Panc1 (cell line): ENCODE results near the gene SSNA1. TPM values are rescaled to one million over a fixed set of nuclear protein-coding genes. Genes with fewer than 3 reads are reported as not detected.

Experiments
- ATAC-seq: fragments of 200-7000 bp; cut with Tn5 transposase; 2 replicates; pipeline ENCODE4 v1.9.1; 2020; ENCODE audit warnings: mild to moderate bottlenecking, moderate library complexity
- BruUV-seq: library from RNA; stranded (reverse); fragments of 400-500 nt; replicated peaks from 2 replicates; lab custom pipeline; 2021; lab: Mats Ljungman, UMichigan
- CTCF ChIA-PET: fragments of 300-600 bp; sonication (Branson Sonifier 250); formaldehyde crosslinking; loops from one replicate; lab custom pipeline; 2022; ENCODE audit warnings: antibody characterized with exemption; lab: Charles Lee
- POLR2A ChIA-PET: fragments of 300-600 bp; sonication (Branson Sonifier 250); formaldehyde crosslinking; loops from one replicate; lab custom pipeline; 2022; ENCODE audit warnings: antibody characterized with exemption; lab: Charles Lee
- DNase-seq: peaks from one replicate; pipeline ENCODE4 v3.0.0-alpha.2; 2010; ENCODE audit warnings: low read depth, low spot score
- H3K27ac ChIP-seq: 2 replicates; pipeline ENCODE4 v1.5.1; 2011; ENCODE audit warnings: mild to moderate bottlenecking, low read length, inconsistent platforms
- H3K27me3 ChIP-seq: fragments of 200-500 bp; sonication (Bioruptor generic); 2 replicates; pipeline ENCODE4 v1.6.0; 2014; ENCODE audit warnings: low read length, inconsistent platforms; ENCODE audit not compliant: control insufficient read depth, insufficient read depth
- H3K36me3 ChIP-seq: fragments of 200-500 bp; sonication (Bioruptor generic); 2 replicates; pipeline ENCODE4 v1.5.1; 2014; ENCODE audit warnings: inconsistent platforms, mild to moderate bottlenecking, low read length, moderate library complexity; ENCODE audit not compliant: control insufficient read depth, insufficient read depth
- H3K4me1 ChIP-seq: 2 replicates; pipeline ENCODE4 v1.5.1; 2011; ENCODE audit warnings: inconsistent platforms, mild to moderate bottlenecking, low read length, moderate library complexity; ENCODE audit not compliant: control insufficient read depth, insufficient read depth
- H3K4me3 ChIP-seq, 2 experiments: 2 replicates each; pipeline ENCODE4 v1.5.1; 2011 to 2012; ENCODE audit warnings: low read depth in 2 of 2, low read length in 2 of 2, mild to moderate bottlenecking in 2 of 2, inconsistent platforms in 1 of 2, moderate library complexity in 1 of 2
- H3K9me3 ChIP-seq: fragments of 200-500 bp; sonication (Bioruptor generic); 2 replicates; pipeline ENCODE4 v1.5.1; 2014; ENCODE audit warnings: low read depth, mild to moderate bottlenecking, inconsistent platforms, low read length, moderate library complexity; ENCODE audit not compliant: control insufficient read depth, insufficient read depth
- CTCF ChIP-seq: fragments of 450-650 bp; IDR thresholded peaks from 2 replicates; pipeline ENCODE4 v1.5.1; 2017; ENCODE audit warnings: mild to moderate bottlenecking
- POLR2AphosphoS5 ChIP-seq: IDR thresholded peaks from 2 replicates; pipeline ENCODE4 v1.6.1; 2012; ENCODE audit warnings: mild to moderate bottlenecking, low read depth, low read length, moderate library complexity
- REST ChIP-seq, 2 experiments: IDR thresholded peaks; 2 replicates each; pipeline ENCODE4 v1.6.1; 2011 to 2012; ENCODE audit warnings: low read depth in 2 of 2, control low read depth in 1 of 2, low read length in 1 of 2, mild to moderate bottlenecking in 1 of 2, moderate library complexity in 1 of 2; ENCODE audit not compliant: insufficient read depth in 1 of 2
- SIN3A ChIP-seq: IDR thresholded peaks from 2 replicates; pipeline ENCODE4 v1.6.1; 2012; ENCODE audit warnings: low read depth, mild to moderate bottlenecking, low read length, moderate library complexity, borderline replicate concordance; ENCODE audit not compliant: insufficient read depth
- TCF7L2 ChIP-seq: IDR thresholded peaks from 2 replicates; pipeline ENCODE4 v1.6.1; 2011; ENCODE audit warnings: mild to moderate bottlenecking, low read depth, low read length, inconsistent platforms
- in situ Hi-C: cut with HindIII; loops from 2 replicates; pipeline ENCODE4 v1.10.0; 2016; ENCODE audit warnings: low sequenced_read_pairs, low pct_unique_long_range_greater_than_20kb
- intact Hi-C: fragments of 100-400 bp; cut with micrococcal nuclease; formaldehyde crosslinking; loops from one replicate; pipeline ENCODE4 v1.10.0; 2022; ENCODE audit not compliant: unreplicated experiment
- total RNA-seq: library from RNA; stranded (reverse); gene quantifications from one replicate; pipeline ENCODE4 v1.2.1, GENCODE V29; 2021; ENCODE audit not compliant: unreplicated experiment

The SSNA1 gene
- total RNA-seq, 1 experiment from 2014 or later = 86.9 TPM

DNA sequence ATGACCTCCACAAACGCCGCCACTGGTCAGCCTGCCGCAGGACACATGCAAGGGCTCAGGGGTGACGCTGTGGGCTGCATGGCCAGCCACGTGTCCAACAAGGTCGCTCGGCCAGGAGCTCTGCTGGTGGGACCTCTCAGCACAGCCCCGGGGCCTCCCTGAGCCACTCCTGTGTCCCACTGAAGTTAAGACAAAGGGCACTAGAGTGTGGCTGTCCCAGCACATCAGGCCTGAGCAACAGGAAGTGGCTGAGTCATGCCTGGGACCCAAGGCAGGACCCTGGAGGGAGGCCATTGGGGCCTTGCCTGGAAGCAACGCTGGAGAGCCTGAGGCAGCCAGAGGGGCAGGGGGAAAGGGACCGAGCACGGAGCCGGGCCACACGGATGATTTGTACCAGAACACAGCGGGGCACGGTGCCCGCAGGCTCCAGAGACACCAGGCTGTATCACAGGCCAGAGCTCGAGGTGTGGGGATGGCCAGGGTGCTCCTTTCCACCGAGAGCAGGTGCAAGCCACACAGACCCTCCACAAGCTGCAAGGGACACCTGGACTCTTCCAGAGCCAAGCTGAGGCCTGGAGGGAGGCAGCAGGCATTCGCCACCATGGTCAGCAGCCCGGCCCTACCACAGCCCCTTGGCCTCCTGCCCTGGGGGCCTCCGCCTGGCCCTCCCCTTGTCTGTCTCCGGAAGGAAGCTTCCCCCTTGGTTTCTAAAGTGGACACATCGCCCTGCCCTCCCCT lies 10.1 kb upstream of the SSNA1 start:
- no peak overlapping the region for H3K4me3 ChIP-seq
- H3K9me3 ChIP-seq = no peaks in the 10 kb centered on the region
- ChIA-PET POLR2A (no interaction called here), CTCF (no interaction called here)
- TF ChIP-seq CTCF (no peak), SIN3A (no peak)
- no peak for DNase-seq
- H3K27ac ChIP-seq = no peak overlapping the region
- ATAC-seq = no peak; the same call in 1 of the 2 replicates
- no peaks in the 10 kb centered on the region for H3K36me3 ChIP-seq
- no peaks in the 10 kb centered on the region for H3K27me3 ChIP-seq
- in situ Hi-C loops (no loop called here), intact Hi-C loops (no loop called here)
- BruUV-seq = no TSS peak
- no peaks in the 10 kb centered on the region for H3K4me1 ChIP-seq

- Histone ChIP-seq H3K4me1 (no peaks in the 10 kb centered on the region), H3K27ac (no peak overlapping the region), H3K27me3 (no peaks in the 10 kb centered on the region), H3K9me3 (no peaks in the 10 kb centered on the region), H3K4me3 (no peak overlapping the region), H3K36me3 (no peaks in the 10 kb centered on the region)
- ATAC-seq (no peak), DNase-seq (no peak)
- CTCF ChIA-PET = no interaction called here
- in situ Hi-C loops = no loop called here
- no TSS peak for BruUV-seq
- no peak for TF ChIP-seq SIN3A
- no peak for TF ChIP-seq CTCF
- TF ChIP-seq POLR2AphosphoS5 = no peak
- no peak for TF ChIP-seq REST (IDR thresholded peaks at IDR 0.05; ENCODE audit: insufficient read depth in 1 of 2, low read depth in 2 of 2, low read length in 1 of 2)
- no peak for TF ChIP-seq TCF7L2
- POLR2A ChIA-PET = no interaction called here
- intact Hi-C loops = no loop called here
Observed at GRCh38 chr9:137178939-137179630, 9.4 kb upstream of the SSNA1 start.
